ENCODE measurements around the gene CYP2B6.
"Not testable (repeated sequence)": the region's sequence is repeated elsewhere in the genome, so short reads cannot be mapped to it uniquely, and the experiment has no call there.

The CYP2B6 gene

GRCh38 chr19:41000310-41000737 lies 9.2 kb downstream of the CYP2B6 start:
- no peak overlapping the region for H2AFZ ChIP-seq (ENCODE audit: low read length)

GRCh38 chr19:41001243-41001971 lies 10.3 kb downstream of the CYP2B6 start:
- H3F3A ChIP-seq (ENCODE audit: low read depth), result no peaks in the 10 kb centered on the region
- H4K20me1 ChIP-seq (ENCODE audit: insufficient read depth, low read length, poor library complexity, severe bottlenecking), result no peaks in the 10 kb centered on the region
- H3K4me3 ChIP-seq (ENCODE audit: low read length, poor library complexity, severe bottlenecking), result no peak overlapping the region
- H3K79me2 ChIP-seq (ENCODE audit: insufficient read depth, low read length), result no peaks in the 10 kb centered on the region
- H2AFZ ChIP-seq (ENCODE audit: low read length), result no peak overlapping the region
- no peaks in the 10 kb centered on the region for H3K27me3 ChIP-seq (ENCODE audit: insufficient read depth, low read length, poor library complexity, severe bottlenecking)
- H3K9me2 ChIP-seq (replicated peaks; ENCODE audit: low read depth, low read length), result no peaks in the 10 kb centered on the region
- H3K4me1 ChIP-seq (ENCODE audit: insufficient read depth, low read length, poor library complexity, severe bottlenecking), result no peaks in the 10 kb centered on the region
- H3K9ac ChIP-seq (ENCODE audit: low read depth, low read length, poor library complexity, severe bottlenecking), result no peak overlapping the region
- no peaks in the 10 kb centered on the region for H3K36me3 ChIP-seq (ENCODE audit: insufficient read depth, low read length)
- no peak for TF ChIP-seq EZH2phosphoT487 (IDR thresholded peaks at IDR 0.05; ENCODE audit: borderline replicate concordance)
- H3K4me2 ChIP-seq (ENCODE audit: low read depth, low read length, poor library complexity, severe bottlenecking), result no peak overlapping the region
- H3K9me3 ChIP-seq (ENCODE audit: insufficient read depth, low read depth, low read length), result no peaks in the 10 kb centered on the region

More at GRCh38 chr19:41000310-41000737, 9.2 kb downstream of the CYP2B6 start:
- no peaks in the 10 kb centered on the region for H3K79me2 ChIP-seq (ENCODE audit: insufficient read depth, low read length)
- no peak overlapping the region for H3K4me3 ChIP-seq (ENCODE audit: low read length, poor library complexity, severe bottlenecking)
- no peaks in the 10 kb centered on the region for H3K36me3 ChIP-seq (ENCODE audit: insufficient read depth, low read length)
- H3K9me2 ChIP-seq (replicated peaks; ENCODE audit: low read depth, low read length), result no peaks in the 10 kb centered on the region
- no peak overlapping the region for H3K9ac ChIP-seq (ENCODE audit: low read depth, low read length, poor library complexity, severe bottlenecking)
- no peaks in the 10 kb centered on the region for H3K4me1 ChIP-seq (ENCODE audit: insufficient read depth, low read length, poor library complexity, severe bottlenecking)
- TF ChIP-seq CTCF (conservative IDR thresholded peaks at IDR 0.05; ENCODE audit: low read length) (no peak), EZH2phosphoT487 (IDR thresholded peaks at IDR 0.05; ENCODE audit: borderline replicate concordance) (no peak)
- no peaks in the 10 kb centered on the region for H3K9me3 ChIP-seq (ENCODE audit: insufficient read depth, low read depth, low read length)
- no peaks in the 10 kb centered on the region for H3K27me3 ChIP-seq (ENCODE audit: insufficient read depth, low read length, poor library complexity, severe bottlenecking)
- no peaks in the 10 kb centered on the region for H4K20me1 ChIP-seq (ENCODE audit: insufficient read depth, low read length, poor library complexity, severe bottlenecking)
- H3K4me2 ChIP-seq (ENCODE audit: low read depth, low read length, poor library complexity, severe bottlenecking), result no peak overlapping the region
- H3F3A ChIP-seq (ENCODE audit: low read depth), result no peaks in the 10 kb centered on the region

GRCh38 chr19:41003656-41004055 lies 12.6 kb downstream of the CYP2B6 start:
- not testable (repeated sequence) for H3K4me3 ChIP-seq (ENCODE audit: low read length, poor library complexity, severe bottlenecking); H3F3A ChIP-seq (ENCODE audit: low read depth); H3K9me3 ChIP-seq (ENCODE audit: insufficient read depth, low read depth, low read length); H3K27me3 ChIP-seq (ENCODE audit: insufficient read depth, low read length, poor library complexity, severe bottlenecking); H3K4me1 ChIP-seq (ENCODE audit: insufficient read depth, low read length, poor library complexity, severe bottlenecking); H2AFZ ChIP-seq (ENCODE audit: low read length); H3K4me2 ChIP-seq (ENCODE audit: low read depth, low read length, poor library complexity, severe bottlenecking); H3K36me3 ChIP-seq (ENCODE audit: insufficient read depth, low read length); H4K20me1 ChIP-seq (ENCODE audit: insufficient read depth, low read length, poor library complexity, severe bottlenecking); H3K9me2 ChIP-seq (replicated peaks; ENCODE audit: low read depth, low read length); H3K79me2 ChIP-seq (ENCODE audit: insufficient read depth, low read length); H3K9ac ChIP-seq (ENCODE audit: low read depth, low read length, poor library complexity, severe bottlenecking)

GRCh38 chr19:41009700-41010235 lies 18.7 kb downstream of the CYP2B6 start:
- H3K4me3 ChIP-seq (ENCODE audit: low read length, poor library complexity, severe bottlenecking), result no peak overlapping the region
- no peaks in the 10 kb centered on the region for H4K20me1 ChIP-seq (ENCODE audit: insufficient read depth, low read length, poor library complexity, severe bottlenecking)
- H3K9me2 ChIP-seq (replicated peaks; ENCODE audit: low read depth, low read length), result no peaks in the 10 kb centered on the region
- H3K27me3 ChIP-seq (ENCODE audit: insufficient read depth, low read length, poor library complexity, severe bottlenecking), result no peaks in the 10 kb centered on the region
- H3K36me3 ChIP-seq (ENCODE audit: insufficient read depth, low read length), result no peaks in the 10 kb centered on the region
- H3F3A ChIP-seq (ENCODE audit: low read depth), result no peaks in the 10 kb centered on the region
- H3K4me1 ChIP-seq (ENCODE audit: insufficient read depth, low read length, poor library complexity, severe bottlenecking), result no peaks in the 10 kb centered on the region
- TF ChIP-seq CTCF (conservative IDR thresholded peaks at IDR 0.05; ENCODE audit: low read length) (no peak), EZH2phosphoT487 (IDR thresholded peaks at IDR 0.05; ENCODE audit: borderline replicate concordance) (no peak)
- H2AFZ ChIP-seq (ENCODE audit: low read length), result no peak overlapping the region
- H3K4me2 ChIP-seq (ENCODE audit: low read depth, low read length, poor library complexity, severe bottlenecking), result no peak overlapping the region
- no peak overlapping the region for H3K9ac ChIP-seq (ENCODE audit: low read depth, low read length, poor library complexity, severe bottlenecking)
- no peaks in the 10 kb centered on the region for H3K79me2 ChIP-seq (ENCODE audit: insufficient read depth, low read length)
- no peaks in the 10 kb centered on the region for H3K9me3 ChIP-seq (ENCODE audit: insufficient read depth, low read depth, low read length)

Measured in Loucy (cell line).